ENCODE results near the gene DHX30. TPM values are rescaled to one million over a fixed set of nuclear protein-coding genes. Genes with fewer than 3 reads are reported as not detected.
A peak's percentile ranks its signal among the peaks of the same experiment; 100 is the strongest.

DHX30 gene
- total and polyA plus RNA-seq, 9 of the 15 experiments (the other 6 are each of a cell fraction or from before 2014, with no cell fraction given): 12.3 to 158 (median 79.0) TPM

DNA sequence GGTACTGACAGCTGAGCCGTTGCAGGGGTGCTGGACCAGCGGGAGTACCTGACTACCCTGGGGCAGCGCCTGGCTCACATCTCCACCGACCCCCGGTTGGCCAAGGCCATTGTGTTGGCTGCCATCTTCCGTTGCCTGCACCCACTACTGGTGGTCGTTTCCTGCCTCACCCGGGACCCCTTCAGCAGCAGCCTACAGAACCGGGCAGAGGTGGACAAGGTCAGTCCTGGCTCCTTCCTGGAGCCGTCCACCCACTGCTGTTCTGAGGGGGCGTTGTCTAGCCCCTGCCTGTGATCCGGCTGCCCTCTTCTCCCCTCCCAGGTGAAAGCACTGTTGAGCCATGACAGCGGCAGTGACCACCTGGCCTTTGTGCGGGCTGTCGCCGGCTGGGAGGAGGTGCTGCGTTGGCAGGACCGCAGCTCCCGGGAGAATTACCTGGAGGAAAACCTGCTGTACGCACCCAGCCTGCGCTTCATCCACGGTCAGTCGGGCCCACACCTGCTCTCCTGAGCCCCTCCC, 45.7 kb downstream of the DHX30 start:
- no peak overlapping the region for H2AFZ ChIP-seq (ENCODE audit: low read depth, low read length)
- WGBS (ENCODE audit: insufficient coverage, low coverage, missing lambda C conversion rate): 88% methylated on average over 22 of the region's 23 CpGs
- no peak overlapping the region for H3K4me2 ChIP-seq (ENCODE audit: insufficient read depth, low read length)
- ChIA-PET POLR2A (interaction anchor here (0.6 to 2.1 kb wide), 6 partner anchors 9 to 271 kb away, joined by 3 to 13 read pairs (median 4); no protein-coding TSS in a partner anchor), CTCF (ENCODE audit: low intra/inter-chr PET ratio) (no interaction called here)
- H4K20me1 ChIP-seq (replicated peaks; ENCODE audit: control insufficient read depth, insufficient read depth, low read length): peaks cover 16% of the 10 kb centered on the region; the same call in 1 of the 2 replicates
- in situ Hi-C loops (cut with MboI): loop anchor here (25.0 kb wide), 1 partner anchor 1389 kb away; no protein-coding TSS in a partner anchor
- H3K4me3 ChIP-seq: no peak overlapping the region
- peaks cover 0 to 30% of the 10 kb centered on the region in 2 experiments; a peak in 1 of 5 replicates for H3K4me1 ChIP-seq (replicated peaks in 1 of 2; ENCODE audit: control insufficient read depth in 2 of 2, insufficient read depth in 2 of 2, low read length in 2 of 2)
- no peak overlapping the region for H3K27ac ChIP-seq (ENCODE audit: extremely low read depth, low read depth, low read length)
- H3K79me2 ChIP-seq (ENCODE audit: control insufficient read depth, insufficient read depth, low read length): no peaks in the 10 kb centered on the region; the same call in 2 of the 3 replicates
- no peaks in the 10 kb centered on the region for H3K9me1 ChIP-seq (ENCODE audit: control insufficient read depth, insufficient read depth, low read length)
- peaks cover 95% of the 10 kb centered on the region for H3K36me3 ChIP-seq (ENCODE audit: control insufficient read depth, insufficient read depth, low read length)
- no peaks in the 10 kb centered on the region for H3K9me3 ChIP-seq (replicated peaks; ENCODE audit: control insufficient read depth, insufficient read depth, low read depth, low read length)
- no peaks in the 10 kb centered on the region for H3K27me3 ChIP-seq (ENCODE audit: control insufficient read depth in 2 of 2, insufficient read depth in 2 of 2, low read length in 2 of 2)
- no TSS peak for BruUV-seq (replicated peaks)
- intact Hi-C loops (cut with micrococcal nuclease): no loop called here
- DNase-seq (ENCODE audit: extremely low read depth in 1 of 4, low spot score in 3 of 4) (no peak), FAIRE-seq (no peak), ATAC-seq (no peak)
- 0 out of 4 replicates have a peak overlapping the region, but pooled peaks of 1 of the 2 experiments have one; percentile 31 for H3K9ac ChIP-seq (ENCODE audit: insufficient read depth in 1 of 2, low read depth in 2 of 2, low read length in 2 of 2)
- peak; percentile 76 for TF ChIP-seq POLR2G (IDR thresholded peaks at IDR 0.05; ENCODE audit: low read depth, low read length)
- TF ChIP-seq CHD2 (IDR thresholded peaks at IDR 0.05; ENCODE audit: low read depth, low read length): no peak
- 0 out of 2 replicates have a peak, but pooled peaks have one; percentile 9 for TF ChIP-seq PML (IDR thresholded peaks at IDR 0.05; ENCODE audit: low read length)
- TF ChIP-seq POLR2A (conservative IDR thresholded peaks at IDR 0.05): peak; percentile 13; the same call in 1 of the 2 replicates
- TF ChIP-seq POLR2B (IDR thresholded peaks at IDR 0.05; ENCODE audit: low read depth, partially characterized antibody): peak; percentile 2
- peak; percentile 22 for TF ChIP-seq RBM39 (optimal IDR thresholded peaks at IDR 0.05; ENCODE audit: low read depth, low read length)
- TF ChIP-seq RBM22 (IDR thresholded peaks at IDR 0.05; ENCODE audit: low read depth, low read length, poor library complexity, severe bottlenecking): peak; percentile 81
- no peak for TF ChIP-seq FOSL1 (tag; conservative IDR thresholded peaks at IDR 0.05)
- TF ChIP-seq SUPT5H (IDR thresholded peaks at IDR 0.05): peak; percentile 35; the same call in 1 of the 2 replicates
